ENCODE data around the gene ATP2B1.

ATP2B1 gene

DNA sequence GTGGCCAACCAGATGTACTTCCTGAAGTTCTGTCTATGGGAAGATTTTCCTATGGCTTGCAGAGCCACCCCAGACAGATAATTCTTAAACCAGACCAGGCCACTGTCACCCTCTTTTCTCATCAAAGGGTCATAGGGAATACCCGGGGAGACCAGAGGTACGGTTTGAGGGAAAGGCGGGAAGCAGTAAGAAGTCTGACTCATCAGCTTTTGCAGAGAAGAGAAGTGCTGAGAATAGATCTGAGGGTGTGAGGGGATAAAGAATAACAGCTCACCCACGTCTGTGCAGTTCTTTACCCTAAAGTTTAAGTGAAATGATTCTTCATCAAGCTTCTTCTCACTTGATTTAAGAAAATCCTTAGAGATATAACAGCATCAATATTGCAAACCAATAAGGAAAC is 161.5 kb downstream of the ATP2B1 start:
- Histone ChIP-seq H3K4me2 (ENCODE audit: low read length) (no peak overlapping the region), H4K20me1 (ENCODE audit: control insufficient read depth, insufficient read depth, low read depth, low read length) (no peaks in the 10 kb centered on the region), H3K27me3 (ENCODE audit: control insufficient read depth, low read length) (no peaks in the 10 kb centered on the region), H3K4me3 (ENCODE audit: low read length) (no peak overlapping the region), H3K27ac (ENCODE audit: low read depth, low read length) (no peak overlapping the region), H3F3A (ENCODE audit: control insufficient read depth, insufficient read depth) (no peaks in the 10 kb centered on the region), H3K9me2 (replicated peaks; ENCODE audit: control insufficient read depth, low read length) (no peaks in the 10 kb centered on the region), H3K79me2 (ENCODE audit: control insufficient read depth, low read length) (no peaks in the 10 kb centered on the region), H3K9me3 (ENCODE audit: control insufficient read depth, insufficient read depth, low read length) (no peaks in the 10 kb centered on the region), H3K36me3 (ENCODE audit: control insufficient read depth, low read length) (no peaks in the 10 kb centered on the region), H3K4me1 (ENCODE audit: control insufficient read depth, low read length) (peaks cover 14% of the 10 kb centered on the region)
- TF ChIP-seq EZH2phosphoT487 (IDR thresholded peaks at IDR 0.05; ENCODE audit: borderline replicate concordance, low read length): no peak
- TF ChIP-seq, protein P1, sequence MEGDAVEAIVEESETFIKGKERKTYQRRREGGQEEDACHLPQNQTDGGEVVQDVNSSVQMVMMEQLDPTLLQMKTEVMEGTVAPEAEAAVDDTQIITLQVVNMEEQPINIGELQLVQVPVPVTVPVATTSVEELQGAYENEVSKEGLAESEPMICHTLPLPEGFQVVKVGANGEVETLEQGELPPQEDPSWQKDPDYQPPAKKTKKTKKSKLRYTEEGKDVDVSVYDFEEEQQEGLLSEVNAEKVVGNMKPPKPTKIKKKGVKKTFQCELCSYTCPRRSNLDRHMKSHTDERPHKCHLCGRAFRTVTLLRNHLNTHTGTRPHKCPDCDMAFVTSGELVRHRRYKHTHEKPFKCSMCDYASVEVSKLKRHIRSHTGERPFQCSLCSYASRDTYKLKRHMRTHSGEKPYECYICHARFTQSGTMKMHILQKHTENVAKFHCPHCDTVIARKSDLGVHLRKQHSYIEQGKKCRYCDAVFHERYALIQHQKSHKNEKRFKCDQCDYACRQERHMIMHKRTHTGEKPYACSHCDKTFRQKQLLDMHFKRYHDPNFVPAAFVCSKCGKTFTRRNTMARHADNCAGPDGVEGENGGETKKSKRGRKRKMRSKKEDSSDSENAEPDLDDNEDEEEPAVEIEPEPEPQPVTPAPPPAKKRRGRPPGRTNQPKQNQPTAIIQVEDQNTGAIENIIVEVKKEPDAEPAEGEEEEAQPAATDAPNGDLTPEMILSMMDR (IDR thresholded peaks at IDR 0.05; ENCODE audit: low read depth, low read length, poor library complexity, severe bottlenecking): no peak

DNA sequence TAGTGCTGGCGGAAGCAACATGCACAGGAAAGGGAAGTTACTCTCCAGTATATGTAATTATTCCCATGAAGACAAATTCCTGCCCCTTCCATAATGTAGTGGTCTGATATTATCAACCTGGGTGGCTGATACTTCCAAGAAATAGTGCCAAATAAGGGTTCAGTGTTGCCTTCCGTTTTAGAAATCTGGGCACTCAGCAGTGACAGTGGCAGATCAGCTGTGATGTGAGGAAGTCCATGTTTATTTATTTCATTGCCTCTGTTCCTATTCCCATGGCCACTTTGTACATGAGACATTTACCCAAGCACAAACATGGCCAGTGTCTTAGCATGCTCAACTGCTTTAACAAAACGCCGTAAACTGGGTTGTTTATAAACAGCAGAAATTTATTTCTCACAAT is 162.5 kb downstream of the ATP2B1 start:
- Histone ChIP-seq H3K27me3 (ENCODE audit: control insufficient read depth, low read length) (no peaks in the 10 kb centered on the region), H3K27ac (ENCODE audit: low read depth, low read length) (no peak overlapping the region), H3K79me2 (ENCODE audit: control insufficient read depth, low read length) (no peaks in the 10 kb centered on the region), H3K9me2 (replicated peaks; ENCODE audit: control insufficient read depth, low read length) (no peaks in the 10 kb centered on the region), H3K4me3 (ENCODE audit: low read length) (no peak overlapping the region), H3K36me3 (ENCODE audit: control insufficient read depth, low read length) (no peaks in the 10 kb centered on the region), H3K4me2 (ENCODE audit: low read length) (no peak overlapping the region), H3F3A (ENCODE audit: control insufficient read depth, insufficient read depth) (no peaks in the 10 kb centered on the region), H4K20me1 (ENCODE audit: control insufficient read depth, insufficient read depth, low read depth, low read length) (no peaks in the 10 kb centered on the region), H3K4me1 (ENCODE audit: control insufficient read depth, low read length) (peaks cover 14% of the 10 kb centered on the region), H3K9me3 (ENCODE audit: control insufficient read depth, insufficient read depth, low read length) (no peaks in the 10 kb centered on the region)
- no peak for TF ChIP-seq EZH2phosphoT487 (IDR thresholded peaks at IDR 0.05; ENCODE audit: borderline replicate concordance, low read length)
- TF ChIP-seq, protein P1 (IDR thresholded peaks at IDR 0.05; ENCODE audit: low read depth, low read length, poor library complexity, severe bottlenecking): no peak

DNA sequence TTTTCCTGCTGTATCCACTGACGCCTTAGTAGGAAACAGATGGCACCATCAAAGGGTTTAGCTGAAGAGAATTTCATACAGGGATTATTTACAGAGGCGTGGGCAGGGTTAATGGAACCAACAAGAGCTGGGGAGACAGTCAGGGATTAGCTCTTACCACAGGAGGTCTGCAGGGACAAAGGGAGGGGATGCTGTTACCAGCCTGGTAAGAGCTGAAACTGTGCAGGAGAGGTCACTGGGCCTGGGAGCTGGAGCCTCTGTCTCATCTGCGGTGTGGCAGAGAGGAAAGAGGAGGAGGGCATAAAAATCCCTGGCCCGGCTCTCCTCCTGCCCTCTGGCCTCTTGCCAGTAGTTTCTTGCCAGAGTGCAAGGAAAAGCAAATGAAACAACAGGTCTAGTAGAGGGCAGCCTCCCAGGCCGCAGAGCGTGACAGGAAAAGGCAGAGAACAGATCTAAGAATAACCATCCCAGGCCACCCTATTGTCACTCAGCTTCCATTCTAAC is 163.9 kb downstream of the ATP2B1 start:
- Histone ChIP-seq H3K9me3 (ENCODE audit: control insufficient read depth, insufficient read depth, low read length) (no peaks in the 10 kb centered on the region), H3K79me2 (ENCODE audit: control insufficient read depth, low read length) (no peaks in the 10 kb centered on the region), H3K4me3 (ENCODE audit: low read length) (no peak overlapping the region), H3K27me3 (ENCODE audit: control insufficient read depth, low read length) (no peaks in the 10 kb centered on the region), H4K20me1 (ENCODE audit: control insufficient read depth, insufficient read depth, low read depth, low read length) (no peaks in the 10 kb centered on the region), H3K9me2 (replicated peaks; ENCODE audit: control insufficient read depth, low read length) (no peaks in the 10 kb centered on the region), H3F3A (ENCODE audit: control insufficient read depth, insufficient read depth) (no peaks in the 10 kb centered on the region), H3K36me3 (ENCODE audit: control insufficient read depth, low read length) (no peaks in the 10 kb centered on the region), H3K4me1 (ENCODE audit: control insufficient read depth, low read length) (peaks cover 14% of the 10 kb centered on the region), H3K27ac (ENCODE audit: low read depth, low read length) (no peak overlapping the region), H3K4me2 (ENCODE audit: low read length) (no peak overlapping the region)
- TF ChIP-seq, protein P1 (IDR thresholded peaks at IDR 0.05; ENCODE audit: low read depth, low read length, poor library complexity, severe bottlenecking): no peak
- TF ChIP-seq EZH2phosphoT487 (IDR thresholded peaks at IDR 0.05; ENCODE audit: borderline replicate concordance, low read length): no peak
